Activated CD4-positive, alpha-beta T cell treated with anti-CD3 and anti-CD28 coated beads for 1 hour (primary cell): Measurements from ENCODE around the gene CCL25.
"Not testable (repeated sequence)": the region's sequence is repeated elsewhere in the genome, so short reads cannot be mapped to it uniquely, and the experiment has no call there.

Experiments used
- DNase-seq: peaks from one replicate; pipeline ENCODE4 v3.0.0-alpha.2; 2020

The CCL25 gene

GRCh38 chr19:8052464-8052859 is at the start of gene CCL25:
CCL25 (plus strand) TSS chr19:8052760; CDS start chr19:8053050, 290 bp downstream.
- no peak for DNase-seq

- no peak for DNase-seq
These were observed 48.6 kb upstream of the CCL25 start for GRCh38 chr19:8004001-8004400.

GRCh38 chr19:8004723-8005513 is 47.6 kb upstream of the CCL25 start:
- no peak for DNase-seq

- peak; percentile 82 for DNase-seq
These were observed 46.9 kb upstream of the CCL25 start, which contains the start of gene ELAVL1 for GRCh38 chr19:8005534-8006256. ELAVL1 (minus strand) TSS chr19:8005641; CDS start chr19:7991815, 13,826 bp downstream.

GRCh38 chr19:8017808-8018207 is 34.8 kb upstream of the CCL25 start:
- DNase-seq = no peak

GRCh38 chr19:8020681-8021080 is 31.9 kb upstream of the CCL25 start:
- DNase-seq = no peak

- no peak for DNase-seq
These were observed 31.2 kb upstream of the CCL25 start for GRCh38 chr19:8021374-8021773.

- no peak for DNase-seq
These were observed 30.3 kb upstream of the CCL25 start for GRCh38 chr19:8022275-8022674.

GRCh38 chr19:8023371-8023770 is 29.2 kb upstream of the CCL25 start:
- no peak for DNase-seq

- not testable (repeated sequence) for DNase-seq
These were observed 28.3 kb upstream of the CCL25 start for GRCh38 chr19:8024256-8024655.

GRCh38 chr19:8025316-8025715 is 27.2 kb upstream of the CCL25 start:
- no peak for DNase-seq

- no peak for DNase-seq
These were observed 23.5 kb upstream of the CCL25 start for GRCh38 chr19:8028951-8029491.

GRCh38 chr19:8030960-8031359 is 21.6 kb upstream of the CCL25 start:
- no peak for DNase-seq

- not testable (repeated sequence) for DNase-seq
These were observed 19.0 kb upstream of the CCL25 start for GRCh38 chr19:8033287-8034177.

- no peak for DNase-seq
These were observed 18.4 kb upstream of the CCL25 start for GRCh38 chr19:8034178-8034525.

- no peak for DNase-seq
These were observed 16.0 kb upstream of the CCL25 start for GRCh38 chr19:8036434-8037099.

GRCh38 chr19:8038815-8039214 is 13.7 kb upstream of the CCL25 start:
- no peak for DNase-seq

- DNase-seq = no peak
These were observed 13.3 kb upstream of the CCL25 start for GRCh38 chr19:8039231-8039630.

GRCh38 chr19:8041531-8041931 is 11.0 kb upstream of the CCL25 start:
- no peak for DNase-seq

GRCh38 chr19:8042900-8043299 is 9.7 kb upstream of the CCL25 start:
- DNase-seq = no peak

GRCh38 chr19:8044018-8044417 is 8.5 kb upstream of the CCL25 start:
- DNase-seq = no peak

GRCh38 chr19:8045872-8046568 is 6.5 kb upstream of the CCL25 start:
- no peak for DNase-seq
